Hepatocyte (in vitro differentiated cells): ENCODE measurements around the gene IRGC. TPM values are rescaled to one million over a fixed set of nuclear protein-coding genes. Genes with fewer than 3 reads are reported as not detected.

Experiments
- DNase-seq: peaks from one replicate; pipeline ENCODE4 v3.0.0-alpha.2; 2016; ENCODE audit warnings: low spot score
- H2AFZ ChIP-seq: fragments of 200-600 bp; sonication (generic); 2 replicates; pipeline ENCODE4 v1.6.0; 2016; ENCODE audit warnings: antibody characterized with exemption, mild to moderate bottlenecking
- H3K27ac ChIP-seq: fragments of 200-600 bp; sonication (generic); 2 replicates; pipeline ENCODE4 v1.5.1; 2016; ENCODE audit warnings: mild to moderate bottlenecking
- H3K27me3 ChIP-seq: fragments of 200-600 bp; sonication (generic); 2 replicates; pipeline ENCODE4 v1.6.1; 2016
- H3K36me3 ChIP-seq: fragments of 200-600 bp; sonication (generic); replicated peaks from 2 replicates; pipeline ENCODE4 v1.5.1; 2016; ENCODE audit warnings: low read depth; ENCODE audit not compliant: insufficient read depth
- H3K4me1 ChIP-seq: fragments of 200-600 bp; sonication (generic); 2 replicates; pipeline ENCODE4 v1.5.1; 2016; ENCODE audit warnings: mild to moderate bottlenecking, moderate library complexity; ENCODE audit not compliant: insufficient read depth
- H3K4me2 ChIP-seq: fragments of 200-600 bp; sonication (generic); 2 replicates; pipeline ENCODE4 v1.6.0; 2016
- H3K4me3 ChIP-seq: fragments of 200-600 bp; sonication (generic); 2 replicates; pipeline ENCODE4 v1.5.1; 2016; ENCODE audit warnings: mild to moderate bottlenecking
- H3K79me2 ChIP-seq: fragments of 200-600 bp; sonication (generic); 2 replicates; pipeline ENCODE4 v1.6.0; 2017; ENCODE audit warnings: mild to moderate bottlenecking
- H3K9me2 ChIP-seq: fragments of 200-600 bp; sonication (generic); replicated peaks from 2 replicates; pipeline ENCODE4 v1.6.0; 2017; ENCODE audit warnings: mild to moderate bottlenecking; ENCODE audit not compliant: insufficient read depth
- H3K9me3 ChIP-seq: fragments of 200-600 bp; sonication (generic); 2 replicates; pipeline ENCODE4 v1.5.1; 2016; ENCODE audit warnings: low read depth, mild to moderate bottlenecking
- H4K20me1 ChIP-seq: fragments of 200-600 bp; sonication (generic); 2 replicates; pipeline ENCODE4 v1.6.0; 2016; ENCODE audit warnings: mild to moderate bottlenecking; ENCODE audit not compliant: insufficient read depth, poor library complexity, severe bottlenecking
- CTCF ChIP-seq: fragments of 200-600 bp; sonication (generic); IDR thresholded peaks from 2 replicates; pipeline ENCODE4 v1.5.1; 2016; ENCODE audit warnings: antibody characterized with exemption, mild to moderate bottlenecking; ENCODE audit not compliant: poor library complexity
- EZH2 ChIP-seq: fragments of 200-600 bp; sonication (generic); IDR thresholded peaks from 2 replicates; pipeline ENCODE4 v1.6.1; 2016; ENCODE audit warnings: antibody characterized with exemption, mild to moderate bottlenecking, borderline replicate concordance
- EZH2phosphoT487 ChIP-seq: fragments of 200-600 bp; sonication (generic); IDR thresholded peaks from one replicate; pipeline ENCODE4 v1.6.1; 2018; ENCODE audit warnings: antibody characterized with exemption, mild to moderate bottlenecking, low read depth, moderate library complexity; ENCODE audit not compliant: unreplicated experiment, severe bottlenecking
- WGBS: methylation state at CpG from one replicate; pipeline ENCODE4 v1.1.6; 2016; ENCODE audit warnings: low lambda C conversion rate; ENCODE audit errors: missing lambda C conversion rate; 5-methylcytosine and 5-hydroxymethylcytosine counted together
- polyA plus RNA-seq: library from polyadenylated mRNA; unstranded; fragments of >200 nt; fragmentation: Nextera tagmentation; extraction: Ambion mirVana; gene quantifications from 2 replicates; pipeline ENCODE4 v1.2.1, GENCODE V29; 2016
- total RNA-seq: library from RNA; depleted of rRNA; stranded (reverse); fragments of >200 nt; gene quantifications from 2 replicates; pipeline ENCODE4 v1.2.3, GENCODE V29; 2014

The IRGC gene
- total and polyA plus RNA-seq, 2 experiments from 2014 or later: not detected

- no peaks in the 10 kb centered on the region for H3K9me3 ChIP-seq
- no peaks in the 10 kb centered on the region for H3K9me2 ChIP-seq
- no peaks in the 10 kb centered on the region for H3K4me1 ChIP-seq
- no peak overlapping the region for H3K4me2 ChIP-seq
- no peak overlapping the region for H3K27ac ChIP-seq
- DNase-seq: no peak
- no peak for TF ChIP-seq EZH2phosphoT487
- no peak for TF ChIP-seq CTCF
- no peak for TF ChIP-seq EZH2
- WGBS: 70% methylated on average over 2 of the region's 2 CpGs
- H2AFZ ChIP-seq: no peak overlapping the region
- no peaks in the 10 kb centered on the region for H3K36me3 ChIP-seq
- H3K27me3 ChIP-seq: no peaks in the 10 kb centered on the region
- H3K79me2 ChIP-seq: no peaks in the 10 kb centered on the region
- H4K20me1 ChIP-seq: no peaks in the 10 kb centered on the region
- H3K4me3 ChIP-seq: no peak overlapping the region
These were observed 7.2 kb upstream of the IRGC start for GRCh38 chr19:43708716-43709115.

GRCh38 chr19:43711751-43712355, 4.0 kb upstream of the IRGC start:
- Histone ChIP-seq H3K4me3 (no peak overlapping the region), H3K79me2 (no peaks in the 10 kb centered on the region), H3K27ac (no peak overlapping the region), H2AFZ (no peak overlapping the region), H3K9me3 (no peaks in the 10 kb centered on the region), H3K4me2 (no peak overlapping the region), H3K27me3 (no peaks in the 10 kb centered on the region), H3K4me1 (no peaks in the 10 kb centered on the region), H4K20me1 (no peaks in the 10 kb centered on the region), H3K36me3 (no peaks in the 10 kb centered on the region), H3K9me2 (no peaks in the 10 kb centered on the region)
- TF ChIP-seq CTCF (no peak), EZH2phosphoT487 (no peak), EZH2 (no peak)
- DNase-seq: no peak
- 83% methylated on average over 12 of the region's 12 CpGs for WGBS

GRCh38 chr19:43713208-43713607, 2.7 kb upstream of the IRGC start:
- DNase-seq: no peak
- H3K79me2 ChIP-seq: no peaks in the 10 kb centered on the region
- H4K20me1 ChIP-seq: no peaks in the 10 kb centered on the region
- no peaks in the 10 kb centered on the region for H3K36me3 ChIP-seq
- H3K27ac ChIP-seq: no peak overlapping the region
- no peaks in the 10 kb centered on the region for H3K9me3 ChIP-seq
- H3K27me3 ChIP-seq: no peaks in the 10 kb centered on the region
- no peak overlapping the region for H3K4me3 ChIP-seq
- TF ChIP-seq CTCF (no peak), EZH2 (no peak), EZH2phosphoT487 (no peak)
- no peak overlapping the region for H2AFZ ChIP-seq
- H3K4me1 ChIP-seq: no peaks in the 10 kb centered on the region
- WGBS: 72% methylated on average over 3 of the region's 3 CpGs
- H3K4me2 ChIP-seq: no peak overlapping the region
- no peaks in the 10 kb centered on the region for H3K9me2 ChIP-seq
